IMR-90 (cell line): ENCODE results near the gene LAMA5.

Source experiments
- BHLHE40 ChIP-seq: fragments of 150-350 bp; IDR thresholded peaks from 2 replicates; pipeline ENCODE4 v1.6.1; 2016; ENCODE audit warnings: mild to moderate bottlenecking, low read depth, low read length
- CEBPB ChIP-seq: IDR thresholded peaks from 2 replicates; pipeline ENCODE4 v1.6.1; 2012; ENCODE audit warnings: low read depth, low read length, improper control_type of control experiment
- CTCF ChIP-seq: conservative IDR thresholded peaks from 2 replicates; pipeline ENCODE4 v1.5.1; 2012; ENCODE audit warnings: mild to moderate bottlenecking, low read depth, low read length, improper control_type of control experiment
- ELK1 ChIP-seq: fragments of 150-350 bp; IDR thresholded peaks from 2 replicates; pipeline ENCODE4 v1.6.1; 2016; ENCODE audit warnings: low read depth, mild to moderate bottlenecking, low read length, moderate library complexity, borderline replicate concordance
- FOS ChIP-seq: fragments of 150-350 bp; IDR thresholded peaks from 2 replicates; pipeline ENCODE4 v1.6.1; 2016; ENCODE audit warnings: low read depth, low read length
- MXI1 ChIP-seq: IDR thresholded peaks from 2 replicates; pipeline ENCODE4 v1.6.1; 2012; ENCODE audit warnings: low read depth, mild to moderate bottlenecking, low read length, moderate library complexity, borderline replicate concordance
- POLR2A ChIP-seq: IDR thresholded peaks from 2 replicates; pipeline ENCODE4 v1.6.1; 2012; ENCODE audit warnings: mild to moderate bottlenecking, low read depth, low read length
- RAD21 ChIP-seq: IDR thresholded peaks from 2 replicates; pipeline ENCODE4 v1.6.1; 2012; ENCODE audit warnings: low read length, improper control_type of control experiment
- RCOR1 ChIP-seq: IDR thresholded peaks from 2 replicates; pipeline ENCODE4 v1.6.1; 2012; ENCODE audit warnings: mild to moderate bottlenecking, low read length, improper control_type of control experiment; ENCODE audit not compliant: insufficient replicate concordance
- RFX5 ChIP-seq: IDR thresholded peaks from 2 replicates; pipeline ENCODE4 v1.8.0; 2012; ENCODE audit warnings: low read depth, mild to moderate bottlenecking, low read length, moderate library complexity
- SMC3 ChIP-seq: fragments of 150-350 bp; IDR thresholded peaks from 2 replicates; pipeline ENCODE4 v1.6.1; 2016; ENCODE audit warnings: low read depth, mild to moderate bottlenecking, antibody characterized with exemption, low read length, moderate library complexity

GRCh38 chr20:62316331-62317166 is 50.6 kb downstream of the LAMA5 start:
- no peak for TF ChIP-seq CTCF
- no peak for TF ChIP-seq RCOR1
- no peak for TF ChIP-seq POLR2A
- TF ChIP-seq RAD21: no peak
- no peak for TF ChIP-seq BHLHE40
- TF ChIP-seq RFX5: no peak
- no peak for TF ChIP-seq SMC3
- TF ChIP-seq CEBPB: no peak
- TF ChIP-seq ELK1: no peak
- no peak for TF ChIP-seq FOS
- TF ChIP-seq MXI1: no peak
